Gastrocnemius medialis (tissue), 4 donors: Measurements from ENCODE around the gene FAM98C. TPM values are rescaled to one million over a fixed set of nuclear protein-coding genes. Genes with fewer than 3 reads are reported as not detected.

Source experiments
- ATAC-seq, 2 donors: fragments of 150-250 bp; one replicate each; pipeline ENCODE4 v1.9.1; 2016
- DNase-seq, 2 donors: peaks; one replicate each; pipeline ENCODE4 v3.0.0-alpha.2; 2019
- H3K27ac ChIP-seq, 4 donors: fragments of 200-600 bp; sonication (generic); 1 replicate in 1 of 4; 2 replicates in 3 of 4; pipeline ENCODE4 v1.5.1; 2016 to 2018; ENCODE audit warnings: mild to moderate bottlenecking in 2 of 4, moderate library complexity in 1 of 4
- H3K27me3 ChIP-seq, 3 donors: fragments of 200-600 bp; sonication (generic) in 2 of 3; 1 replicate in 1 of 3; 2 replicates in 2 of 3; pipeline versions ENCODE4 v1.5.1 to v1.6.0; 2016 to 2019; ENCODE audit warnings: mild to moderate bottlenecking in 1 of 3, moderate library complexity in 1 of 3
- H3K36me3 ChIP-seq, 2 donors: fragments of 200-600 bp; sonication (generic) in 1 of 2; one replicate each; pipeline ENCODE4 v1.5.1; 2017 to 2018
- H3K4me1 ChIP-seq, 2 donors: fragments of 200-600 bp; sonication (generic) in 1 of 2; one replicate each; pipeline ENCODE4 v1.5.1; 2016 to 2017; ENCODE audit warnings: mild to moderate bottlenecking in 2 of 2
- H3K4me3 ChIP-seq, 4 donors: fragments of 200-600 bp; sonication (generic) in 3 of 4; 1 replicate in 1 of 4; 2 replicates in 3 of 4; pipeline ENCODE4 v1.5.1; 2016 to 2019; ENCODE audit warnings: mild to moderate bottlenecking in 2 of 4
- H3K9me3 ChIP-seq, 3 donors: fragments of 200-600 bp; sonication (generic) in 2 of 3; 1 replicate in 1 of 3; 2 replicates in 2 of 3; pipeline ENCODE4 v1.5.1; 2016 to 2019
- POLR2A ChIP-seq, 2 donors: fragments of 450-650 bp; IDR thresholded peaks; one replicate each; pipeline ENCODE4 v1.6.1; 2017; ENCODE audit warnings: antibody characterized with exemption in 2 of 2, mild to moderate bottlenecking in 2 of 2, moderate library complexity in 2 of 2
- in situ Hi-C, 4 donors: fragments of 200-750 bp; cut with MboI; loops; one replicate each; pipeline versions ENCODE4 v1.15.0 to v1.8.0; 2017; ENCODE audit warnings: low sequenced_read_pairs in 4 of 4
- intact Hi-C: fragments of 100-400 bp; cut with DNase I; formaldehyde crosslinking; loops from one replicate; pipeline ENCODE4 v1.15.1; 2023; ENCODE audit warnings: low total_unique reads
- total RNA-seq, 4 donors: library from RNA; depleted of rRNA; stranded (reverse); fragments of >200 nt; gene quantifications; one replicate each; pipeline versions ENCODE4 v1.1.0 to v1.2.3, GENCODE V29; 2016
- TF ChIP-seq, protein P1 (sequence below), 5 experiments: fragments of 450-650 bp in 3 of 5; fragments of 200-600 bp in 2 of 5; sonication (generic) in 2 of 5; IDR thresholded peaks in 4 of 5; conservative IDR thresholded peaks in 1 of 5; 1 replicate in 4 of 5; 2 replicates in 1 of 5; pipeline ENCODE4 v1.5.1; 2016 to 2019; ENCODE audit warnings: antibody characterized with exemption in 5 of 5, mild to moderate bottlenecking in 3 of 5, moderate library complexity in 3 of 5

FAM98C gene
- total RNA-seq, 4 donors from 2014 or later, result 1.9 to 17.4 (median 3.3) TPM

DNA sequence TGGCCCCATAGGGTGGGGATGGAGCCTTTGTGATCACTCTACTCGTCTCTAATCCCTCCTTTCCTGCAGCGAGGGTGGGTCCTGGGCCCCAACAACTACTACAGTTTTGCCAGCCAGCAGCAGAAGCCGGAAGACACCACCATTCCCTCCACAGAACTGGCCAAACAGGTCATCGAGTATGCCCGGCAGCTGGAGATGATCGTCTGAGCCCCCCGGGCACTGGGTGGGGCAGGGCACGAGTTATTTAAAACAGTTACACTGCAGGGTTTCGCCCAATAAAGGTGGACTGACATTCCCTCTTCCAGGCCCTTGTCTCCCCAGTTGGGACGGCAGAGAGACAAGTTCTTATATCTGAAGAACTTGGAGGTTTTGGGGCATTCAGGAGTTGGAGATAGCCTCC lies 19.7 kb upstream of the FAM98C start:
- intact Hi-C loops, result loop anchor here (10.0 kb wide), 1 partner anchor 332 kb away; no protein-coding TSS in a partner anchor
- peaks cover 4 to 13% of the 10 kb centered on the region in 2 donors for H3K4me1 ChIP-seq
- no peak overlapping the region for H3K4me3 ChIP-seq
- H3K27me3 ChIP-seq, result peaks cover 0 to 3% (median 0%) of the 10 kb centered on the region in 3 donors
- H3K9me3 ChIP-seq, result no peaks in the 10 kb centered on the region
- DNase-seq, result no peak
- no peak for ATAC-seq
- in situ Hi-C loops, result loop anchor here in 1 of 4 donors (25.0 kb wide), 1 partner anchor 454 kb away; the partner anchor contains the start of genes ECH1 and HNRNPL
- H3K27ac ChIP-seq, result no peak overlapping the region
- peaks cover 14 to 71% of the 10 kb centered on the region in 2 donors for H3K36me3 ChIP-seq
- TF ChIP-seq, protein P1, sequence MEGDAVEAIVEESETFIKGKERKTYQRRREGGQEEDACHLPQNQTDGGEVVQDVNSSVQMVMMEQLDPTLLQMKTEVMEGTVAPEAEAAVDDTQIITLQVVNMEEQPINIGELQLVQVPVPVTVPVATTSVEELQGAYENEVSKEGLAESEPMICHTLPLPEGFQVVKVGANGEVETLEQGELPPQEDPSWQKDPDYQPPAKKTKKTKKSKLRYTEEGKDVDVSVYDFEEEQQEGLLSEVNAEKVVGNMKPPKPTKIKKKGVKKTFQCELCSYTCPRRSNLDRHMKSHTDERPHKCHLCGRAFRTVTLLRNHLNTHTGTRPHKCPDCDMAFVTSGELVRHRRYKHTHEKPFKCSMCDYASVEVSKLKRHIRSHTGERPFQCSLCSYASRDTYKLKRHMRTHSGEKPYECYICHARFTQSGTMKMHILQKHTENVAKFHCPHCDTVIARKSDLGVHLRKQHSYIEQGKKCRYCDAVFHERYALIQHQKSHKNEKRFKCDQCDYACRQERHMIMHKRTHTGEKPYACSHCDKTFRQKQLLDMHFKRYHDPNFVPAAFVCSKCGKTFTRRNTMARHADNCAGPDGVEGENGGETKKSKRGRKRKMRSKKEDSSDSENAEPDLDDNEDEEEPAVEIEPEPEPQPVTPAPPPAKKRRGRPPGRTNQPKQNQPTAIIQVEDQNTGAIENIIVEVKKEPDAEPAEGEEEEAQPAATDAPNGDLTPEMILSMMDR (IDR thresholded peaks at IDR 0.05 in 4 of 5, conservative IDR thresholded peaks at IDR 0.05 in 1 of 5), result no peak

DNA sequence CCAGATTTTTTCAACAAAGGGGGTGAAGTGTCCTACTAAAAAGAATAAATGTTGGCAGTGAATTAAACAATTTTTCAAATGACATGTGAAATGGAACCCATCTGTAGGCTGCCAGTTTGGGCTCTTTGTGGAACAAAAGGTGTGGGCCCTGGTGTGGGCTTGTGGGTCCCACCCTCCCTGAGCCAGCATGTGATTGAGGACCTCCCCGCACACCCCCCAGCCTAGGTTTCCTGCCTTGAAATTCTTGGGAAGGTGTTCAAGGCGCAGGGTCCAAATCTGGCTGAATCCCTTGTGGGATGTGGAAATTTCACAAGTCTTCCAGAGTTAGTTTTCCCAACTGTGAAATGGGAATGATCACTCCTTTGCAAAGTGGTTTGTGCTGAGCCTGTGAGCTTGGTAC lies 19.1 kb upstream of the FAM98C start:
- Histone ChIP-seq H3K4me1 (peaks cover 6 to 18% of the 10 kb centered on the region in 2 donors), H3K4me3 (no peak overlapping the region), H3K27me3 (peaks cover 0 to 8% (median 2%) of the 10 kb centered on the region in 3 donors), H3K27ac (no peak overlapping the region), H3K9me3 (no peaks in the 10 kb centered on the region), H3K36me3 (peaks cover 14 to 65% of the 10 kb centered on the region in 2 donors)
- ATAC-seq, result no peak
- intact Hi-C loops, result loop anchor here (10.0 kb wide), 1 partner anchor 331 kb away; no protein-coding TSS in a partner anchor
- DNase-seq, result no peak
- in situ Hi-C loops, result loop anchor here in 1 of 4 donors (25.0 kb wide), 1 partner anchor 454 kb away; the partner anchor contains the start of genes ECH1 and HNRNPL
- TF ChIP-seq POLR2A (IDR thresholded peaks at IDR 0.05), result no peak
- TF ChIP-seq, protein P1 (IDR thresholded peaks at IDR 0.05 in 4 of 5, conservative IDR thresholded peaks at IDR 0.05 in 1 of 5), result no peak

DNA sequence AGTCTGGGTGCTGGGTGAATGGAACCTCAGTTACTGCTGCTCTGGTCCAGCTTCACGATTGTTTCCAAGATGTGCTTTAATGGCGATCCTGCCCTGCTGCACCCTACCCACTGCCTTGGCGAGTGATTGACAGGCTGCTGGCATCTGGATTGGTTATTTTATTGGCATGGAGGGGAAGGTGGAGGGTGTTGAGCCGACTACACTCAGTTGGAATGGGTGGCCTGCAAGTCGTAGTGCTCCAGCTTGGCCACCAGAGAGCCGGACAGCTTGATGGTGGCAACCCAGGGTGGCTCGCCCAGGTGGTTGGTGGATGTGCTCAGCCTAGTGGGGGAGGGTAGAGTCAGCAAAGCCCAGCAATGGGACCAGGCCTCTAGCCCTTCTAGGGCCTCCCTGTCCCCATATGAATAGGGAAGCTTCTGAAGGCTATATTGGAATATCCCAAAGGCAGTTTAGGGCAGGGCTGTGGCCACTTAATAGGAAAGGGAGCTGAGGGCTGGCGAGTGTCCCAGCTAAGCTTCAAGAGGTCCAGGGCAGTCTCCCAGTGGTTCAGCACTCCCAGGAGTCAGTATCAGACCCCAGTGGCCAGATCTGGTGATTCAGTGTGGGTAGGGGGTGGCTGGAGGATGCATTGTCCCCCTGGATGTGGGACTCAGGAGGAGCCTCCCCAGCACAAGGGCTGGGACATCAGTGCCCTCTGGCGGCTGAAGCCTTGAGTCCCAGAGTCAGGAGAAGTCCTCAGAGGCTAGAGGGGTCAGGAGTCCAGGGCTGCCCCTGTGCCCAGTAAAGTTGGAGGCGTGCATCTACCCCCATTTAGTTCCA lies 18.5 kb upstream of the FAM98C start:
- in situ Hi-C loops, result loop anchor here in 1 of 4 donors (25.0 kb wide), 1 partner anchor 453 kb away; the partner anchor contains the start of genes ECH1 and HNRNPL
- ATAC-seq (no peak), DNase-seq (no peak)
- Histone ChIP-seq H3K27ac (no peak overlapping the region), H3K36me3 (peaks cover 14 to 59% of the 10 kb centered on the region in 2 donors), H3K4me1 (peaks cover 6 to 22% of the 10 kb centered on the region in 2 donors), H3K9me3 (no peaks in the 10 kb centered on the region), H3K27me3 (peaks cover 0 to 12% (median 5%) of the 10 kb centered on the region in 3 donors), H3K4me3 (no peak overlapping the region)
- intact Hi-C loops, result loop anchor here (10.0 kb wide), 1 partner anchor 330 kb away; no protein-coding TSS in a partner anchor
- TF ChIP-seq POLR2A (IDR thresholded peaks at IDR 0.05), result no peak
- TF ChIP-seq, protein P1 (IDR thresholded peaks at IDR 0.05 in 4 of 5, conservative IDR thresholded peaks at IDR 0.05 in 1 of 5), result no peak

DNA sequence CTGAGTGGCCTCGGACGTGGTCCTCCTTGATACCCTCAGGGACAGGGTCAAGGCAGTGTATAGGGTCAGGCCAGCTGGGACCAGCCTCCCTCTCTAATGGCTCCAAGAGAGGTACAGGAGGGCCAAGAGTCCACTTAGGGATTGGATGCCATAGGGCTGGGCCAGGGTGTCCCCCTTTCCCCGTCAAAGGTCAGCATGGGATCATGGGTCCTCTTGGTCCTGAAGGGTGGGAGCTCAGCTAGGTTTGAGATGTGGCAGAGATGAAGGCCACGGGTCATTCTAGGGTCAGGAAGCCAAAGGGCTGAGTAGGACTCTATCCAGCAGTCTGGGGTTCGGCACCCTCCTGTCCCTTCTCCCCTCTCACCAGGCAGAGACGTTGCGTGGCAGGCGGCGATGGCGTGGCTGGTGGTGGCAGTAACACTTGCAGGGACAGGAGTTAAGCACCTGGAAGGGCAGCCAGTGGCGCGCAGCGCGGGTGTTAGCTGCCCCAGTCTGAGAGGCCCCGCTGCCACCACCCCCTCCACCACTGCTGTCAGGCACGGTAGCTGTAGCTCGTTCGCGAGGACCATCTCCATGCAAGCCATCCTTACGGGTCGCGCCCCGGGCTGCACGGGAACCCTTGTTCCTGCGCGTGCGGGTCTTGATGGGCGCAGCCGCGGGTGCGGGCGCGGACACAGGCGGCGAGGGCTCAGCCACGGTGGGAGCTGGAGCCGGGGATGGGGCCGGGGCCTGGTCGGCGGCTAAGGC lies 17.7 kb upstream of the FAM98C start:
- TF ChIP-seq POLR2A (IDR thresholded peaks at IDR 0.05), result no peak
- TF ChIP-seq, protein P1 (IDR thresholded peaks at IDR 0.05 in 4 of 5, conservative IDR thresholded peaks at IDR 0.05 in 1 of 5), result no peak
- Histone ChIP-seq H3K27ac (no peak overlapping the region), H3K4me1 (peaks cover 6 to 22% of the 10 kb centered on the region in 2 donors), H3K27me3 (peaks cover 0 to 12% (median 5%) of the 10 kb centered on the region in 3 donors), H3K36me3 (peaks cover 14 to 51% of the 10 kb centered on the region in 2 donors), H3K4me3 (no peak overlapping the region), H3K9me3 (no peaks in the 10 kb centered on the region)
- DNase-seq (no peak), ATAC-seq (no peak)
- in situ Hi-C loops, result loop anchor here in 1 of 4 donors (25.0 kb wide), 1 partner anchor 452 kb away; the partner anchor contains the start of genes ECH1 and HNRNPL
- intact Hi-C loops, result loop anchor here (10.0 kb wide), 1 partner anchor 330 kb away; no protein-coding TSS in a partner anchor
